GM18498 (cell line): ENCODE data around the gene GPAT3.
"Not testable (repeated sequence)": the region's sequence is repeated elsewhere in the genome, so short reads cannot be mapped to it uniquely, and the experiment has no call there.

Experiments used
- ATAC-seq: cut with Tn5 transposase; IDR thresholded peaks from one replicate; pipeline ENCODE4 v1.9.1; 2021; ENCODE audit warnings: mild to moderate bottlenecking, moderate library complexity; ENCODE audit not compliant: unreplicated experiment

The GPAT3 gene

DNA sequence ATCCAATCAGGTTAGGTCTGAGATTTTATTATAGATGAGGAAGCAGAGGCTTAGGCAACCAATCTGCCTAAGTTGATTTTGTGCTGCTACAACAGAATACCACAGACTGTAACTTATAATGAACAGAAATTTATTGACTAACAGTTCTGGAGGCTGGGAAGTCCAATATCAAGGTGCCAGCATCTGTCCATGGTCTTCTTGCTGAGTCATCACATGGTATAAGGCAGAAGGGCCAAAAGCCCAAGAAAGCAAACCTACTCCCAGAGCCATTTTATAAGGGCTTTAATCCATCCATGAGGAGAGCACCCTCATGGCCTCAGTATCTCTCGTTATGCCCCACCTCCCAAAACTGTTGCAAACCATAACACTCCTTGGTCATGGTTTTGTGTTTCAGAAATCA, 55.8 kb downstream of the GPAT3 start:
- no peak for ATAC-seq

DNA sequence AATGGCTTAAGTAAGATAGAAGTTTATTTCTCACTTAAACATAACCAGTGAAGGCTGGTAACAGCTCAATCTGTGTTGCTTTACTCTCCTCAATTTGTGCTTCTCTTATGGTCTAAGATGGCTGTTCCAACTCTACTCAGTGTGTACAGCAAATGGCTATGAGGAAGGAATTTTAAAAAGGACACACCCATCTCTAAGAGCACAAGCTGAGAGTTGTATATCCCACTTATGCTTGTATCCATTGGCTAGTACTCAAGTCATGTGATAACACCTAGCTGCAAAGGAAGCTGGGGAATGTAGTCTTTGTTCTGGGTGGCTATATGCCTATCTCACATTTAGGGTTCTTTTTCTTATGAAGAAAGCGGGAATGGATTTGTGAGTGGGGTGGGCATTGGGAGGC, 63.3 kb downstream of the GPAT3 start:
- ATAC-seq: peak; percentile 51

DNA sequence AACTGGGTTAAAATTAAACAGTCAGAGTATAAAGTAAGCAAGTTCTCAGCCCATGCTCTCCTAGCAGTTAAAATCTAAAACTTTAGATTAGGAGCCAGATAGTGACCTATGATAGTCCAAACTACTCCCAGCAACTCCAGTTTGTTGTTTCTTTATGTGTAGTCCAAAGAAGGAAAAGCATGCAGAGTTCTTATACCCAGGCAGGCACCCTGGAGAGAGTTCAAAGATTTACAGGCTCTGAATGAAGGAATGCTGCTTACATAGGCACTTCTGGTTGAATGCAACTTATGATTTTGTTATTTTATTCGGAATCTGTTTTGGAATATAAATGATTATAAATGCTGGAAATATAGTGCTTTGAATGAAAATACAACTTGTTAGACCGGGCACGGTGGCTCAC, 67.2 kb downstream of the GPAT3 start:
- no peak for ATAC-seq

DNA sequence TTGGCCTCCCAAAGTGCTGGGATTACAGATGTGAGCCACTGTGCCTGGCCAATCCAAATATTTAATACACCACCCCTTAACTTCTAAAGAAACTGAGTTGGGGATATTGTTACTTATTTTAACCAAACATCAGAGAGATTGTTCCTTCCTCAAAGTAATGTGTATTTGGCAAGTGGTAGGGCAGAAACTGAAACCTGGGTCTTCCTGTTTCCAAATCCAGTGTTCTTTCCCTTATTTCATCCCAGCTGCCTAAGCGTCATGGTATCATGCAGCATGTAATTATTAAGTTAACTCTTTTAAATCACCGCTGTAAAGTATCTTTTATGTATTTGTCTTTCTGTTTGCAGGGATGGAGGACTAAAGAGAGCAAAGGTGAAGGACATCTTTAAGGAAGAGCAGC, 68.4 kb downstream of the GPAT3 start:
- no peak for ATAC-seq

DNA sequence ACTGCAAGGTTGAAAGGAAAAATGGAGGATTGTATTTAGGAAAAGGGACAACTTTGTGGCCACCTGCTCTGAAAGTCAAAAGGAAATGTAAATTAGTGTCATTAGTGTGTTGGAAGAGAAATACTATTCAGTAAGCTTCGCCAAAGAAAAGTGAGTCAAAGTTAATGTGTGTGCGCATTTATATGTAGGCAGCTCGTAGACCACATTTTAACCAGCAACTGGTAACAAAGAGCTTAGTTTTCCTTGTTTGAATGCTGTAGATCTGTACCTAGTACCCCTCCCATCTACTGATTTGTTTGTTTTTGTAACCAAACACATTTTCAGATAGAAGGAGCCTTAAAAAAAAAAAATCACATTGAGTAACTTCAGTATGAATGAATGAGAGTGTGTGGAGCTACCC, 69.3 kb downstream of the GPAT3 start:
- no peak for ATAC-seq

DNA sequence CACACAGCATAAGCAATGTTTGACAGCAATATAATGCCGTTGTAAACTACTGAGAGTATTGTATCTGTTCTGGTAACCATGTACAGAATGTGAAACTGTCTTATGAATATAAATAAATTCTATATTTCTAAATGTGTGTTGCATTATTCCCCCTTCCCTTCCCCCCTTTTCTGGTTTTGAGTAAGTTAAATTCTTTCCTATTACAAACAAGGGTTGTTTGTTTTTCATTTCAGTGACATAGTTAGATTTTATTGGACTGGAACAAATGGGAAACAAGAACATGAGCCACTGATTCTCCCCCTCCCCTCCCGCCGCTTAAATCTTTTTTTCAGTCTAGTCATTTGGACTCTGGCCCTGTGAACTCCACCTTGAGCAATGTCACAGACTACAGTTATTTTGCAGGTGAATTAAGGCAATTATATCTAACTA, 69.8 kb downstream of the GPAT3 start:
- peak; percentile 38 for ATAC-seq

DNA sequence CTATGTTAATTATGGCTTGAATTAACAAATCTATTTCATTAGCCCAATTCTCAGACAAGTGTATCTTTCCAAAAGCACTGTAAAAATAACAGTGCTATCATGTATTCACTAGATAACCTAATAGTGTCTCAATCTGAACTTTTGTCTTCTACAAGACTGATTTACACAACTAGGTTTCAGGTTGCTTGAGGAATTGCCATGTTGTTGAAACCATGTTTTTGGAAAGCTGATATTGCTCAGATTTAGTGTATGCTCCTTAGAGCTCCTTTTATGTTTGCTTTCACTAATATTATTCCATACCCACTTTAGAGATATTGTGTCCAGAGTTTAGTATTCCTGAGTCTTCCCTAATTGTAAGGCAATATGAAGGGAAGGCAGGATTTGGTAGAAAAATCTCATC, 70.6 kb downstream of the GPAT3 start:
- ATAC-seq: no peak

DNA sequence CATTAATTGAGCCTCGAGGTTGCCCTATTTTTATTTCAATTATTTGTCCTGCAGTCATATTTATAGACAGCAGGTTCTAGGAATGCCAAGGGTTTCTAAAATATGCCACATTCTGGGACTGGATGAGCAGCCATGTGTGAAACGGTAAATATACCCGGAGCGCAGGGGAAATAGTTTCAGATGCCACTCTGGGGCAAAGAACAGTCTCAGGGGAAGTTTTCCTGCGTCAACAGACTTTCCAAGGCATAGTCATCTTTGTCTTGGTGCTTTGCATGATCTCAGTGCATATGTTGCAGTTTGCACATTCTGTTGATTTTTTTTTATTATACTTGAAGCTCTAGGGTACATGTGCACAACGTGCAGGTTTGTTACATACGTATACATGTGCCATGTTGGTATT, 71.0 kb downstream of the GPAT3 start:
- no peak for ATAC-seq

DNA sequence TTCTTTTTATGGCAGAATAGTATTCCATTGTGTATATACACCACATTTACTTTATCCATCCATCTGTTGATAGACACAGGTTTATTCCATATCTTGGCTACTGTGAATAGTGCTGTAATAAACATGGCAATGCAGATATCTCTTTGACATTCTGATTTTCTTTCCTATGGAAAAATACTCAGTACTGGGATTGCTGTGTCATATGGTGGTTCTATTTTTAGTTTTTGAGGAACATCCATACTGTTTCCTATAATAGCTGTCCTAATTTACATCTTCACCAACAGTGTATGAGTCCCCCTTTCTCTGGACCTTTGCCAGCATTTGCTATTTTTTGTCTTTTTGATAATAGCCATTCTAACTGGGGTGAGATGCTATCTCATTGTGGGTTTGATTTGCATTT, 73.5 kb downstream of the GPAT3 start:
- ATAC-seq: no peak

DNA sequence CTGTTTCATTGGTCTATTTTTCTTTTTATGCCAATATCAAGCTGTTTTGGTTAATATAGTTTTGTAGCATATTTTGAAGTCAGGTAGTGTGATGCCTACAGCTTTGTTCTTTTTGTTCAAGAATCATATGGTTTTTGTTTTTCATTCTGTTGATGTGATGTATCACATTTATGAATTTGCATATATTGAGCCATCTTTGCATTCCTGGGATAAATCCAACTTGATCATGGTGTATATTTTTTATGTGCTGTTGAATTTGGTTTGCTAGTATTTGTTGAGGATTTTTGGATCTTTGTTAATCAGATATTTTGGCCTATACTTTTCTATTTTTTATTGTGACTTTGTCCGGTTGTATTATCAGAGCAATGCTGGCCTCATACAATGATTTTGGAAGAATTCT, 74.8 kb downstream of the GPAT3 start:
- no peak for ATAC-seq

DNA sequence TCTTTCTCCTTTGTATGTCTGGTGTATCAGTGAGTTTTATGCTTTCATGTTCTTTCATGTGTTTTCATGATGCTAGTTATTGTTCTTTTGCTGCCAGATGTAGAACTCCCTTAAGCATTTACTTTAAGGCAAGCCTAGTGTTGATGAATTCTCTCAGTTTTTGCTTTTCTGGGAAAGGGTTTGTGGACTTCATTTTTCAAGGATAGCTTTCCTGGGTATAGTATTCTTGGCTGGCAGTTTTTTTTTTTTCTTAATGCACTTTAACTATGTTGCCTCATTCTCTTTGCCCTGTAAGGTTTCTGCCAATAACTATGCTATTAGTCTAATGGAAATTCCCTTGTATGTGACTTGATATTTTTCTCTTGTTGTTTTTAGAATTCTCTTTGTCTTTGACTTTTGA, 77.1 kb downstream of the GPAT3 start:
- no peak for ATAC-seq

DNA sequence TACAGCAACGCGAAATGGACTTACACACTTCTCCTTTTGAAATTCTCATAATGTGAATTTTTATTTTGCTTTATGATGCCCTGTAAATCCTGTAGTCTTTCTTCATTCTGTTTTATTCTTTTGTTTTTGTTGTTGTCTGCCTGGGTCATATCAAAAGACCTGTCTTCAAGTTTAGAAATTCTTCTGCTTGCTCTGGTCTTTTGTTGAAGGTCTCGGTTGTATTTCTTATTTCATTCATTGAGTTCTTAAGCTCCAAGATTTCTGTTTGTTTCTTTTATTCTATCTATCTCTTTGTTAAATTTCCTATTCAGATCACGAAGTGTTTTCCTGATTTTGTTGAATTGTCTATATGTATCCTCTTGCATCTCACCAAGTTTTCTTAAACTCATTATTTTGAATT, 78.1 kb downstream of the GPAT3 start:
- ATAC-seq: no peak

DNA sequence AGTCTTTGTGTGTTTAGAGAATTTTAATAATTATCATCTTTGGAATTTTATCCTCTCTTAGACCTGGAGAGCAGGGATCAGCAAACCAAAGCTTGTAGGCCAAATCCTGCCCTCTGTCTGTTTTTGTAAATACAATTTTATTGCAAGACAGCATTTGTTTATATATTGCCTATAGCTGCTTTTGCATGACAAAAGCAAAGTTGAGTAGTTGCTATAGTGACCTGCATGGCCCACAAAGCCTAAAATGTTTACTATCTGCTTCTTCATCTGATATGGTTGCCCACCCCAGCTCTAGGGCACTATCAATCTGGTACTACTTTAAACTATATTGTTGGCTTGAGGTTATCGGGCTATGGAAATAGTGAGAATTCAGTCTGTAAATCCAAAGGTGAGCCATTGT, 80.3 kb downstream of the GPAT3 start:
- ATAC-seq: no peak

DNA sequence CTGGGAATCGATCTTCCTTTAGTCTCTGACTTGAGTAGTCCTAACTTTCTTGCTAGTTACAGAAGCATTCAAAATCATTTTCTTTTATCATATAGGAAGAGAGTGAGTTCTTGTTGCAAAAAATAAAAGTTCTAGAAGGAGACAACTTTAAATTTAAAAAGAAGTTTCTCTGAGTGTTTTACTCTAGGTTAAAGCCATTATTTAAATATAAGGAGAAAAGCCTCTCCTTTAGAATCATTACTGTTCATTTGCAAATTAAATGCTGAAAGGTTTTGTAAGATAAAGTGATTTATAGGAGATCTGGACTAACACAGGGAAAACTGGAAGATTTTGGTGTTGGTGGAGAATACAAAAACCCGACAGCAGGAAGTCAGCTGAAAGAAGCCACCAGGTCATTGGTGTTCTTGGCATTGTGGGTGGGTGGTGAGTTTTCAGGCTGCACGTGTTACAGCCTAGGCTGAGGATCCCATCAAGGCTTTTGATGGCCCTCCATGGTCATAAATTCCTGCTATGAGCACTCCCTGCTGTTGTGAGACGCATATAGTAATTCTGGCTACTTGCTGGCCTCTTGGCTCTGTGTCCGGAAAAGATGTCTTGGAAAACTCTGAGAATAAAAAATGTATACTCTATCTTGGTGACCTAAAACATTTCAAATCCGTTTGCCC, 81.6 kb downstream of the GPAT3 start:
- no peak for ATAC-seq

DNA sequence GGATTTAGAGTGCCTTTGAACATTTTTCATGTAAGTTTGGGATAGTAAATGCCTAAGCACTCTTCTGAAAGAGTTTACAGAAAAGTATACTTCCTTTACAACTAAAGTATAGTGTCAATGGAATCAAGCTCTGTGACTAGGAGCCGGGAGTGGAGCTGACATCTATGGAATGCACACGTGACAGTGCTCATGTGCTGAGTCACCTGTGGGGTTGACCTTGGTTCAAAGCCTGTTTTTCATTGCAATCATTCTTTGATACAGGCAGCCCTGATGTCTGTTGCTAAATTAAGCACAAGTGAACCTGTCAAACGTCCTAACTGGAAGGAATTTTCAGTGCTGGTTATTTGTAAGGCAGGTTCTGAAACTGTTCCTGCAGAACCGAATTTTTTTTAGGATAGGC, 82.5 kb downstream of the GPAT3 start:
- no peak for ATAC-seq

DNA sequence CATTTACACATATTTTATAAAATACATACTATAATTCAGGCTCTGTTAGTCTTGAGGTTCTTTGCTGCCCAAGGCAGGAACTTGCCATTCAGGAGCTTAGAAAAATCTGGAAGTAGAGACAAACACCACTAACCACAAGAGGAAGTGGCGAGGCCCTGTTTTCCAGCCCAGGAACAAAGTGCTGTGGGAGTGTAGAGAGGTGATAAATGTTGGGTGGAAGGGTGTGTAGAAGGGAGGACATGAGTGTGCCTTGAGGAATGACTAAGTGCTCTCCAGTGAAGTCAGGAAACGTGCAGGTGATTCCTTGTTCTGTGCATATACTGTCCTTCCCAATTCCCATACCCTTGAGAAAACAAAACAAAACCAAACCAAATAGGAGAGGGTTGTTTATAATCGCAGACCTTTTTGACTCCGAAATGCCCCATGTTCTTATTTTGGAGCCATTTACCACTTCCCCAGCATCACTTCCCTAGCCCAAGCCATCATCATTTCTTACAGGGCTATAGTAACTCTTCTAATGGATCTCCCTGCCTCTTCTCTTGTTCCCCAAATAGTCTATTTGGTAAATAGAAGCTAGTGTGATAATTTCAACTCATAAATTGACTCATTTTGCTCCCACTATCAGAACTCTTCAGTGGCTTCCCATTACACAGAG, 83.2 kb downstream of the GPAT3 start:
- ATAC-seq: no peak

DNA sequence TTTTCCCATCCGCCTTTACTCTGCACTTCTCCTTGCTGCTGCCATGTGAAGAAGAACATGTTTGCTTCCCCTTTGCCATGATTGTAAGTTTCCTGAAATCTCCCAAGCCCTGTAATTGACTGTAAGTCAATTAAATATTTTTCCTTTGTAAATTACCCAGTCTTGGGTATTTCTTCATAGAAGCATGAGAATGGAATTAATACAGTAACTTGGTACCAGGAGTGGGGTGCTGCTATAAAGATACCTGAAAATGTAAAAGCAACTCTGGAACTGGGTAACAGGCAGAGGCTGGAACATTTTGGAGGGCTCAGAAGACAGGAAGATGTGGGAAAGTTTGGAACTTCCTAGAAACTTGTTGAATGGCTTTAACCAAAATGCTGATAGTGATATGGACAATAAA, 86.2 kb downstream of the GPAT3 start:
- not testable (repeated sequence) for ATAC-seq

DNA sequence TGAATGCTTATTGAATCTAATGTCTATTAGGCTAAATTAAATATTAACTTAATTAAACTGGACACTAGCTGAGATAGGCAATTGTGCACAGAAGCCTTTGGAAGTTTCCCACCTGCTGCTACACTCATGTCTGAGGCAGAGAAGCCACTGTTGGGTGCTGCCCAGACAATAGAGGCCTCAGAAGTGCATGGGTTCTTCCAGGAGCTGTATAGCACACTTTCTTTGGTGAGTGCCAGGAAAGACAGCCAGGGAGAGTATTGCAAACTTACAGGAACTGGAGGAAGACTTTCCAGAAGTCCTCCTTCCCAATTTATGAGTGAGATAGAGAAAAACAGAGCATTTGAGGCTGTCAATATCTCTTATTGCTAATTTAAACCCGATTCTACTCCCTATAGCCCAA, 89.9 kb downstream of the GPAT3 start:
- ATAC-seq: no peak

DNA sequence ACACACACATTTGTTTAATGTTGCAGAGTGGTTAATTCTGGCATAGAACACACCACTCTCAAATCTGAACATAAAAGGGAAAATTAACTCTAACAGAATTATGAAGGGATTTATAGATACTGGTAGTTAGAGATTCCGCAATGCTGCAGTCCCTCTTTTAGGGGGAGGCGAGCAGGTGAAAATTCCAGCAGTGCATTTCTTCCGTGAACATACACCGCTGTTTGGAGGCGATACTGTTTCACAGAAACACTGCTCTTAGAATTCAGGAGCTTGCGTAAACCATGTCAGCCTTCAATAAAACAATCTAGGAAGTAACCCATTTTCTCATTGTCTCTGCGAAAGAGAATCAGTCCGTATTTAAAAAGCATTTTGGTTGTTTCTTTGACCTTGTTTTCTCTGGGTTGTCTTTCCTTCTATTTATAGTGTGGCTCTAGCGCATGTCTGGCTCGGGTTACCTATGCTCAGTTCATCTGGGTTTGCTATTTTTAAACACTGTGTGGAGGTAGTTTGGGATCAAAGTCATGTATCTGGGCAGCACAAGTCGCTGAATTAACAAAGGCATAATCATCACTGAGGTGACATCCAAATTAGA, 90.4 kb downstream of the GPAT3 start:
- no peak for ATAC-seq

DNA sequence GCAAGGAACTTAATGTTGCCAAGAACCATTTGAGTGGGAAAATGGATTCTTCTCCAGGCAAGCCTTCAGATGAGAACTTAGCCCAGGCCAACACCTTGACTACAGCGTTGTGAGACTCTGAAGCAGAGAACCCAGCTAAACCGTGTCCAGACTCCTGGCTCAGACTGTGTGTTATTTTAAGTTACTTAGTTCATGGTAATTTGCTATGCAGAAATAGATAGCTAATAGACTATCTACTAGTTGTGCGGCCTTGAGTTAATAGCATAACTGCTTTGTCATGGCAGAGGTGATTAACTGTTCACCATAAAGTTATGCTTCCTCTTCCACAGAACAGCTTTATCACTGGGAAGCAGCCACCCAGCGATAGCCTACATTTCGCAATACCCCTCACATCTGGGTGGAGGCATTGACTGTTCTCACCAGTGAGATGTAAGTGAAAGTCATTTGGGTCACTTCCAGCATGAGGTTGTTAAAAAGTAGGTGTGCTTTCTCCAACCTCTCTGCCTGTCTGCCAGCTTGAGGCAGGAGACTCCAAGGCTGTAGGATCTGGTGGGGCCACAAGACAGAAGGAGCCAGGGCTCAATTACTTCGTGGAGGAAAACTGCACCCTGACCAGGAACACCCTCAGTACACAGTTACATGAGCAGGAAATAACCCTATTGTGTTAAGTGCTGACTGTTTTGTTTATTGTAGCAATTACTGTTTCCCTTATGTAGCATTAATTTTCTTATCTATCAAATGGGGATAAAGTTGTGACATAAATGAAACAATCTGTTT, 94.2 kb downstream of the GPAT3 start:
- no peak for ATAC-seq

DNA sequence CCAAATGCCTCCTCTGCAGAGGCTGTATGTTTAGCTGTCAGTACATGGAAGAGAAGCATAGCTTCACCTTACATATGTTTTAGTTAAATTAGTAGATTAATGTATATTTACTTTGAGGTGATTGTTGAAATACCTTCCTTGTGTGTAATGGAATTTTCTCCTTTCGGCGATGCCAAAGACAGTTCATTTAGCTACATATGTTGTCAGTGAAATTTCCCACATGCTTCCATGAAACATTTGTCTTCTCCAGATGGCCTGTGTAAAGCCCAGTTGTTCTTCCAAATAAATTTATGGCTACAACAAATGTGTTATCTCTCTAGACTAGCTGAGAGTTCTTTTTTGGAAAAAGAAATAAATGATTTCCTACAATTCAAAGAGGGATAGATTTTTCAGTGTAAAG, 95.2 kb downstream of the GPAT3 start:
- no peak for ATAC-seq

DNA sequence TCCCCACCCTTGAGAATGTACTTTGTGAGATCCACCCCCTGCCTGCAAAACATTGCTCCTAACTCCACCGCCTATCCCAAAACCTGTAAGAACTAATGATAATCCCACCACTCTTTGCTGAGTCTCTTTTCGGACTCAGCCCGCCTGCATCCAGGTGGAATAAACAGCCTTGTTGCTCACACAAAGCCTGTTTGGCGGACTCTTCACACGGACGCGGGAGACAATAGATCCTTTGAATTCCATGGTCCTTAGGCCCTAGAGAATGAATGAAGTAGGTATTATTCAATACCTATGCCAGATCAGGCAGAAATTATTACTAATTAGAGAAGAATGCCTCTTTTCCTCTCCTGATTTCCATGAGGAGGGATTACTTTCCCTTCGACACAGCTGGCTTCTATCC, 101.0 kb downstream of the GPAT3 start:
- no peak for ATAC-seq
